Epithelial cell of prostate (primary cell): ENCODE measurements around the gene EIF4G3.

Source experiments
- DNase-seq: peaks from one replicate; pipeline ENCODE4 v3.0.0-alpha.2; 2011; ENCODE audit warnings: low read depth, low spot score
- H3K27ac ChIP-seq: fragments of 450-650 bp; 2 replicates; pipeline ENCODE4 v1.5.1; 2017; ENCODE audit warnings: mild to moderate bottlenecking

EIF4G3 gene

DNA sequence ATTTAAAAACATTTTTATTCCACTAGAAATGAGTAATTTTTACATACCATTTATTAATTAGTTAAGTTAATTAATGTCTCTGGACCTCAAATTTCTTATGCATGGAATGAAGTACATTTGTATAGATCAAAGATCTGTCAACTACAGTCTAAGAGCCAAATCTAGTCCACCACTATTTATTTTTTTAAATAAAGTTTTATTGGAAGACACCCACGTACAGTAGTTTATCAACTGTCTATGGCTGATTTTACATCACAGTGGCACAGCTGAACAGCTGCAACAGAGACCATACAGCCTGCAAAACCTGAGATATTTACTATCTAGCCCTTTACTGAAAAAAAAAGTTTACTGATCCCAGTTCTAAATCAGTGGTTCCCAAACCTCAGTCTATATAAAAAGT lies 201.0 kb downstream of the EIF4G3 start:
- H3K27ac ChIP-seq, result no peak overlapping the region
- no peak for DNase-seq

DNA sequence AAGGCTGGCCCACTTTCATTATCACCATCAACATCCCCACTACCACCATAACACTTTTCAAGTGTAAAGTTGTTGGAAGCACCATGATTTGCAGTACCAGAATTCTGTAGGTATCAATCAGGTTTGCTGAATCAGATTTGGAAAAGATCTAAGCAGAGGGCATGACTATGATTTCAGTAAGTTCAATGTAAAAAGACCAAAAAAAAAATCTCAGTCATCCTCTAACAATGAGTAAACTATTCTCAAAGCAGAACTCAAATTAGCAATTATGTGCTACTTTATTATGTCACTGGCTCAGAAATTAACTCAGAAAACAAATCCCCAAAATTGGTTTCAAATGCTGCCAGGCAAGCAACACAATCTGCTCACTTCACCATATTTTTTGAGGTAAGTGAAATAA lies 201.7 kb downstream of the EIF4G3 start:
- no peak for DNase-seq
- no peak overlapping the region for H3K27ac ChIP-seq

DNA sequence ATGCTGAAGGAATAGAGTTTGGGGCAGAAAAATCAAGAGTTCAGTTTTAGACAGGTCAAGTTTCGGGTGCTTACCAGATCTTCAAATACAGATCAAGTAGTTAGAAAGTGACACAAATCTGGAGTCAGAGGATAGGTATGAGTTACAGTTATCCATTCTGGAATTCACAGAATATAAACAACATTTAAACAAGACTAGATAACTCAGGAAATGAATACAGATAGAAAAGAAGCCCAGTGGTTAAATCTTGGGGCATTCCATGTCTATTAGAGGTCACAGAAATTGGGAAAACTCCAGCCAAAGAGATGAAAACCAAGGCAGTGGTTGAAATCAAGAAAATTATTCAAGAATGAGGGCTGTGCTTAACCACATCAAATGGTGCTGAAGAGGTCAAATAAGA lies 202.6 kb downstream of the EIF4G3 start:
- DNase-seq, result no peak
- no peak overlapping the region for H3K27ac ChIP-seq

DNA sequence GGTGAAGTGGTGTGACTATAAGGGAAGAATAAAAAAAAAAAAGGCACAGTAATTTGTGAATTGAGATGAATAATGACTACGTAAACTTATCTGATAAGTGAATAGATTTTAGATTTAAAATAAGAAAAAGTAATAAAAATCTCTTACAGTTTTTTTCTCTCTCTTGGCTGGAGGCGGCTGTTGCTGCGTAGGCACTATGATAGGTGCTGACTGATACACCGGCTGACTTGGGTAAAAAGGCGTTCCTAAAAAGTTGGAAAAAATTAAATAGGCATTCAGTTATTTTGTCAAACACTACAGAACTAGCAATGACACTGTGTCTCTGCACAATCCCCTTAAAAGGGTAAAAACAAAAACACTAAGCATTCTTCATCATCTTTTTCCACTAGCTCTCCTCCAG lies 203.8 kb downstream of the EIF4G3 start:
- no peak for DNase-seq
- no peak overlapping the region for H3K27ac ChIP-seq

DNA sequence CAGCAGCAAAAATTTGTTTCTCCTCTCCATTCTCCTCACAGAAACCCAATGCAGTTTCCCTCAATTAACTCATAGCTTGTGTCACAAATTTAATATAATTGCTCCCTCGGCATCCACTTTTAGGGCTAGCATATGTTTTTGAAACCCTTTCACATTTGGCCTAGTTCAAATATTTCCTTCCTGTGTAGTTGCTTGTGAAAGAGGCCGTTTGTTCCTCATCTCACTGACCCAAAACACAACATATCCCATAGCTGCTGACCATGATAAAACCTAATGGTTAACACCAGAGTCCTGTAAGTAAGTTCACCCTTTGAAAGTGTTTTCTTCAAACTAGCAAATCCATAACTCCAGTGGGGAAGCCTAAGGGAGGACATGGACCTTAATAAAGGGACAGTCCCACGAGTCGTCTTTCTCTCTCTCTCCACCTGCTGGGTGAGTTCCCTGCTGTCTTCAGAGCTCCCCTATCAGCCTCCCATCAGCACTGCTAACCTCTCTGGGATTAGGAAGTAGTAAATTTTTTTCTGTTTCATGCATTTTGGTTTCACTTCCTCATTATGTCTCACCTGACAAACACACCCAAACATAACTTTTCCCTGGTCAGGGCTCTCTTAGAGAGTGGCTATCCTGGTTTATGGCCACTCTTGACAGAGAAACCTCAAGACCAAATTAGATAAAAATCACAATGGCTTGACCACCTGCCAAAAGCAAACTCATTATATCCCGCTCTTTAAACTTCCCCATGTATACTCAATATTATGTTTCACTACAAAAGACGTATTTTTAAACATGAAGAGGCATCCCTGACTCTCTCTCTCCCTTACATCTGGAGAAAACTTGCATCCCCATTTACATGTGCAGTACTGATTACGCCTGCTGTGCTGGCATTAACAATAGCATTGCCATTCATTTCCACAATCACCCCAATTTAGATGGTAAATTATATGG lies 211.9 kb downstream of the EIF4G3 start:
- no peak overlapping the region for H3K27ac ChIP-seq
- peak; percentile 3 for DNase-seq

- no peak for DNase-seq
- H3K27ac ChIP-seq, result no peak overlapping the region
Measured at GRCh38 chr1:20962576-20963258, 214.0 kb downstream of the EIF4G3 start.

- H3K27ac ChIP-seq, result no peak overlapping the region
- DNase-seq, result no peak
Measured at GRCh38 chr1:20958430-20958829, 218.3 kb downstream of the EIF4G3 start.

GRCh38 chr1:20956272-20956671 lies 220.4 kb downstream of the EIF4G3 start:
- H3K27ac ChIP-seq, result no peak overlapping the region
- DNase-seq, result no peak

DNA sequence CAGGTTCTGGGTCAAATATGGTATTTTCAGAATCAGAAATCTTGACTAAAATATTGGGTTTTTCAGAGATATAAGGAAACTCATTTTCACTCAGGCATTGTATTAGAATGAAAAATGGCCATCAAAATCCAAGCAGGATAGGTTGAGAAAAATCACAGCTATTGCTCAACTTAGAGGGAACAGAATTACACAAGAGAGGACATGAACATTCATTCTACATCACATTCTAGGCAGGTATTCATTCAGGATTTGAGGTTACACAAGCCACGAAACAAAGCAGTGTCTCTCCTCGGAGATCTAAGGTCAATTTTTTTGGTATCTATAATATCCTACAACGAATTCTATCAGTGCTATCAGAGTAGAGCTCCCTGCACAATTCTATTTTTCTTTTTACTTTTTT lies 226.0 kb downstream of the EIF4G3 start:
- no peak for DNase-seq

GRCh38 chr1:20949871-20950590 lies 226.7 kb downstream of the EIF4G3 start:
- H3K27ac ChIP-seq, result no peak overlapping the region
- DNase-seq, result no peak

More for the DNA sequence above, 226.0 kb downstream of the EIF4G3 start:
- H3K27ac ChIP-seq, result no peak overlapping the region

GRCh38 chr1:20948101-20948500 lies 228.6 kb downstream of the EIF4G3 start:
- no peak for DNase-seq
- H3K27ac ChIP-seq, result no peak overlapping the region

DNA sequence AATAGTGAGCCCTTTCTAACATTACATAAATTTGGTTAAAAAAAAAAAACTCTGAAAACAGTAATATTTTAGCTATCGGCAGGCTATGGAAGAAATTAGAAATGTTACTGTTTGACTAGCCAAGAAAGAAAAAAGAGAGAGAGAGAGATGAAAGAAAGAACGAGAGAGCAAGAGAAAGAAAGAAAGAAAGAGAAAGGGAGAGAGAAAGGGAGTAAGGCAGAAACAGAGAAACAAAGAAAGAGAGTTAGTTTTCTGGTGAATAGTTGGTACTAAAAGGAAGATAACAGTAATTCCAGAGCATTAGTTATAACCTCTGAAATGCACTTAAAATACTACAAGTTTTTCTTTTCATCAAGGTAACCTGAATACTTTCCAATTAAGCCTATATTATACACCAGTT lies 229.3 kb downstream of the EIF4G3 start:
- H3K27ac ChIP-seq, result no peak overlapping the region
- DNase-seq, result no peak

- DNase-seq, result no peak
- no peak overlapping the region for H3K27ac ChIP-seq
Measured at GRCh38 chr1:20936621-20937020, 240.1 kb downstream of the EIF4G3 start.

- H3K27ac ChIP-seq, result no peak overlapping the region
- DNase-seq, result no peak
Measured at GRCh38 chr1:20936216-20936615, 240.5 kb downstream of the EIF4G3 start.

DNA sequence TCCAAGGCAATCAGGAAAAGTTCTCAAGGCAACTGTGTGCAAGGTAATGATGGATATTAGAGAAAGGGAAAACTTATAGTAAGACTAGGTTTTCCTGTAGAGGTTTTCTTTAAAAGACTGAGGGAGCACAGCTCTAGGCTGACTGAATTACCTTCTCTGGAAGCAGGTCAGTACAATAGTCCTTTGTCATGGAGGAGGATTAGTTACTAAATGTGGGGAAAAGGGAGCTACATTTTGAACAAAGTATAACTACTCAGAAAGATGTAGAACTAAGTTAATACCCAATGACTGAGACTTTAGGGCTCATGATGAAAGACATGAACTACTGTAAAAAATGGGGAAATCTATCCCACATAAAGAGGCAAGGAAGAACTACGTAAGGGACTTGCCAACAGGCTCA lies 241.0 kb downstream of the EIF4G3 start:
- DNase-seq, result no peak
- no peak overlapping the region for H3K27ac ChIP-seq

- no peak overlapping the region for H3K27ac ChIP-seq
- DNase-seq, result no peak
Measured at GRCh38 chr1:20932437-20932977, 244.2 kb downstream of the EIF4G3 start.

DNA sequence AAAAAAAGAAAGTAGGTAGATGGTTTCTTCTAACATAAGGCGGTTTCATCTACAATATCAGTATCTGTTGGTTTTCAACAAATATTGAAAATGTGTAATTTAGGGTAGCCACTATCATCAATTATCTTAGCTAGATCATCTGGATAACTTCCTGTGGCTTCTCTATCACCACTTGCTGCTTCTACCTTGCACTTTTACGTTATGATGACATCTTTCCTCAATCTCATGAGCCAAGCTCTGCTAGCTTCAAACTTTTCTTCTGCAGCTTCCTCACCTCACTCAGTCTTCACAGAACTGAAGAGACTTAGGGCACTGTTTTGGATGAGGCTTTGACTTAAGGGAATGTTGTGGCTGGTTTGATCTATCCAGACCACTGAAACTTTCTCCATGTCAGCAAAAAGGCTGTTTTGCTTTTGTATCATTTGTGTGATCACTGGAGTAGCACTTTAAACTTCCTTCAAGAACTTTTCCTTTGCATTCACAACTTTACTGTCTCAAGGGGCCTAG lies 244.7 kb downstream of the EIF4G3 start:
- H3K27ac ChIP-seq, result no peak overlapping the region
- DNase-seq, result no peak

- no peak for DNase-seq
- no peak overlapping the region for H3K27ac ChIP-seq
Measured at GRCh38 chr1:20930427-20930826, 246.3 kb downstream of the EIF4G3 start.

DNA sequence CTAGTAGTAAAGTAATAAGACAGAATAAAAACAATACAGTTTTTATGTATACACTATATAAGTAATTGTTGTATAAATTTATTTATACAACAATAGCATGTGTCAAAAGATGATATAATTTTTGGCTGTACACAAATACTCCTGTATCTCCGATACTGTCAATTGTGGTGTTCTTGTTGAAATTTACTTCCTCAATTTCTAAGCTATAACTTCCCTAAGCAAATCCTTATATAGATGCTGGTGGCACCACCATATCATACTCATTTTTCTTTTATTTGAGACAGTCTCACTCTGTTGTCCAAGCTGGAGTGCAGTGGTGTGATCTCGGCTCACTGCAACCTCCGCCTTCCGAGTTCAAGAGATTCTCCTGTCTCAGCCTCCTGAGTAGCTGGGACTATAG lies 248.6 kb downstream of the EIF4G3 start:
- no peak overlapping the region for H3K27ac ChIP-seq
- DNase-seq, result no peak

GRCh38 chr1:20921285-20921684 lies 255.4 kb downstream of the EIF4G3 start:
- H3K27ac ChIP-seq, result no peak overlapping the region
- no peak for DNase-seq
